ENCODE results near the gene FAM3B.

The FAM3B gene

GRCh38 chr21:41321211-41321907 lies 4.8 kb downstream of the FAM3B start:
- H3K9ac ChIP-seq (ENCODE audit: low read length) = no peak overlapping the region
- peaks cover 0 to 16% of the 10 kb centered on the region in 2 donors for H3K27me3 ChIP-seq (ENCODE audit: control insufficient read depth in 1 of 2, insufficient read depth in 2 of 2, low read length in 2 of 2)
- no peaks in the 10 kb centered on the region for H3K36me3 ChIP-seq (ENCODE audit: insufficient read depth, low read length)
- H3K4me1 ChIP-seq (ENCODE audit: insufficient read depth, low read length) = no peaks in the 10 kb centered on the region
- no peak overlapping the region for H3K4me3 ChIP-seq (ENCODE audit: low read depth in 1 of 2, low read length in 2 of 2)
- H3K9me3 ChIP-seq (ENCODE audit: low read length) = no peaks in the 10 kb centered on the region
- no peak overlapping the region for H3K27ac ChIP-seq (ENCODE audit: low read depth, low read length)

DNA sequence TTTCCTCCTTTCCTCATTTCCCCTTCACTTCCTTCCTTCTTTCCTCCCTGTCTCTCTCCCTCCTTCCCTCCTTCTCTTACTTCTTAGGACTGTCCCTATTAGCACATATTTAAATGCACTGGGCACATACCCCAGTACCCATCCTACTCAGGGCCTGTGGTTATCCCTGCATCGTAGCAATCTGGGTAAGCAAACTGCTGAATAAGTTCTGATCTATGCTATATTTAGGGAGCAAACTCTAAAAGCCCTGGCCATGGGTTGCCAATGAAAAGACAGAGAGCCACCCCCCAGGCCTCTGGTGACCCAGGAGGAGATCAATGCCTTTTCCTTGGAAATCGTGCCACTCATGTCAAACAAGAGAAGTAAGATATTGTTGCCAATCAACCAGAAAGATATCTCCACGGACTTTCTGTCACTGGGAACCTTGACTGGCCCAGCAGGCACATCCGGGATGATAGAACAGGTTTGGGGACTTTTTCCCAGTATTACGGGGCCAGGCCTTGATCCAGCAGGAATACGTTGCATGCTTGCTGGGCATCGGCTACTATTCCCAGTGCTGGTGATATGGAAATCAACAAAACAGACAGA lies 5.4 kb downstream of the FAM3B start:
- no peaks in the 10 kb centered on the region for H3K36me3 ChIP-seq (ENCODE audit: insufficient read depth, low read length)
- H3K27ac ChIP-seq (ENCODE audit: low read depth, low read length) = no peak overlapping the region
- H3K9me3 ChIP-seq (ENCODE audit: low read length) = no peaks in the 10 kb centered on the region
- H3K4me1 ChIP-seq (ENCODE audit: insufficient read depth, low read length) = no peaks in the 10 kb centered on the region
- peaks cover 0 to 10% of the 10 kb centered on the region in 2 donors for H3K27me3 ChIP-seq (ENCODE audit: control insufficient read depth in 1 of 2, insufficient read depth in 2 of 2, low read length in 2 of 2)
- no peak overlapping the region for H3K4me3 ChIP-seq (ENCODE audit: low read depth in 1 of 2, low read length in 2 of 2)
- H3K9ac ChIP-seq (ENCODE audit: low read length) = no peak overlapping the region

DNA sequence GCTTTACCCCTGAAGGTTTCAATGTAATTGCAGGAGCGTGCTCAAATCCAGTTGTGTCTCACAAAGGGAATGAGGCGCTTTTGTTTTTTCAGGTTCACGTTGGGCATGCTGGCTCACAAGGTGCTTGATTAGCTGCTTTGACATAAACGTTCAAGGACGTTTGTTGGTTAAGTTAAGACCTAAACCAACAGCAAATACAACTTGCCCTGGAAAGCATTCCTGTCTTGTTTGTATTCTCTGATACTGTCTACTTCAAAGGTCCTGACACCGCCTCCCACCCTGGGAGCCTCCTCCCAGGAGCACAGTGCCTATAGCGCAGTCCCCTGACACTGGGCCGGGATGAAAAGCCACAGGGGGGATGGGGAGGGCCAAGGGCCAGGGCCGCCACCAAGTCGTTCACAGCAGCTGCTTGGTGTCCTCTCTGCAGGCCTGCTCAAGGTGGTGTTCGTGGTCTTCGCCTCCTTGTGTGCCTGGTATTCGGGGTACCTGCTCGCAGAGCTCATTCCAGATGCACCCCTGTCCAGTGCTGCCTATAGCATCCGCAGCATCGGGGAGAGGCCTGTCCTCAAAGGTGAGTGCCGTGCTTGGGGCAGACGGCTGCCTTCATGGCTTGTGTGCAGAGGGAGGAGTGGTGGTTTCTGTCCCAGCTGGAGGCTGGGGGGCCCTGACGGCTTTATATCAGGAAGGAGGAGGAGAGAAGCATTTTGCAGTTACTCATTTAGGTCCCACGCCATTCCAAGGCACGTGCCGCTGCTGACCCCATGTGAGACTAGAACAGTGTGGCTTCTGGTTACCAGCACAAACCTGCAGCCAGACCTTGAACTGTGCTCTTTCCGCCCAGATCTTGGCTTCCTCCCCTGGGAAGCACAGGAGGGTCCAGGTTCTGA lies 6.1 kb downstream of the FAM3B start:
- Histone ChIP-seq H3K27ac (ENCODE audit: low read depth, low read length) (no peak overlapping the region), H3K36me3 (ENCODE audit: insufficient read depth, low read length) (no peaks in the 10 kb centered on the region), H3K9me3 (ENCODE audit: low read length) (no peaks in the 10 kb centered on the region), H3K27me3 (ENCODE audit: control insufficient read depth in 1 of 2, insufficient read depth in 2 of 2, low read length in 2 of 2) (peaks cover 0 to 4% of the 10 kb centered on the region in 2 donors), H3K9ac (ENCODE audit: low read length) (no peak overlapping the region), H3K4me3 (ENCODE audit: low read depth in 1 of 2, low read length in 2 of 2) (no peak overlapping the region), H3K4me1 (ENCODE audit: insufficient read depth, low read length) (no peaks in the 10 kb centered on the region)

GRCh38 chr21:41325138-41325912 lies 8.7 kb downstream of the FAM3B start:
- Histone ChIP-seq H3K36me3 (ENCODE audit: insufficient read depth, low read length) (no peaks in the 10 kb centered on the region), H3K4me1 (ENCODE audit: insufficient read depth, low read length) (no peaks in the 10 kb centered on the region), H3K9me3 (ENCODE audit: low read length) (no peaks in the 10 kb centered on the region), H3K9ac (ENCODE audit: low read length) (no peak overlapping the region), H3K27me3 (ENCODE audit: control insufficient read depth in 1 of 2, insufficient read depth in 2 of 2, low read length in 2 of 2) (no peaks in the 10 kb centered on the region), H3K27ac (ENCODE audit: low read depth, low read length) (no peak overlapping the region), H3K4me3 (ENCODE audit: low read depth in 1 of 2, low read length in 2 of 2) (no peak overlapping the region)

DNA sequence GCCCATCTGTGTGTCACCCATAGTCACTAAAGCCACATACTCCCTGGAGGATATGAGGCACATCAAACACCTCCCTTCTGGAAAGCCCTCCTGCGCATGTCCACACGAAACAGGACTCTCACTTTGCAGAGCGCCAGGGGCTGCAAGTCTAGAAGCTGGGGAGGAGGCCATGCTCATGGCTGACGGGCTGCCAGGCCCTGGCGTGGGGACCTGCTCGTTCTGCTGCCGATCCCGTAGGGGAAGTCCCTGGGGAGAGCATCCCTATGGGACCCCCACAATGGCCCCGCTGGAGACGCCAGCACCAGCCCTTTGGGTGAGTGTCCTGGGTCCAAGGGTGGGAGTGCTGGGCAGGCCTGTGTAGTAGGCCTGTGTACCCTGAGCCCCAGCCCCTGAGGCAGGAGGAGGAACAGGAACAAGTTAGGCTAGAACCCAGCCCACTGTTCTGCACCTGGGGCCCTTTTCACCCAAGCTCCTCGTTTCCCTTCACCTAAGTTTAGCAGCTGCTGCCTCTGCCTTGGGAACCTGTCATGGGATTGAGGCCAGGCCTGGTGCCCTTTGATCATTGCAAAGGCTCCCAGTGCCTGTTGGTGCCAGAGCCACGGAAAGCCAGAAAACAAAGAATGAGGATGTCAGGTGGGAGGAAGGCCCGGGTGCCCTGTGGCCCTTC lies 9.9 kb downstream of the FAM3B start:
- no peaks in the 10 kb centered on the region for H3K27me3 ChIP-seq (ENCODE audit: control insufficient read depth in 1 of 2, insufficient read depth in 2 of 2, low read length in 2 of 2)
- no peaks in the 10 kb centered on the region for H3K9me3 ChIP-seq (ENCODE audit: low read length)
- H3K27ac ChIP-seq (ENCODE audit: low read depth, low read length) = no peak overlapping the region
- H3K4me1 ChIP-seq (ENCODE audit: insufficient read depth, low read length) = no peaks in the 10 kb centered on the region
- no peak overlapping the region for H3K9ac ChIP-seq (ENCODE audit: low read length)
- H3K4me3 ChIP-seq (ENCODE audit: low read depth in 1 of 2, low read length in 2 of 2) = no peak overlapping the region
- no peaks in the 10 kb centered on the region for H3K36me3 ChIP-seq (ENCODE audit: insufficient read depth, low read length)

- Histone ChIP-seq H3K27me3 (ENCODE audit: control insufficient read depth in 1 of 2, insufficient read depth in 2 of 2, low read length in 2 of 2) (no peaks in the 10 kb centered on the region), H3K27ac (ENCODE audit: low read depth, low read length) (no peak overlapping the region), H3K4me3 (ENCODE audit: low read depth in 1 of 2, low read length in 2 of 2) (no peak overlapping the region), H3K9me3 (ENCODE audit: low read length) (no peaks in the 10 kb centered on the region), H3K36me3 (ENCODE audit: insufficient read depth, low read length) (no peaks in the 10 kb centered on the region), H3K9ac (ENCODE audit: low read length) (no peak overlapping the region), H3K4me1 (ENCODE audit: insufficient read depth, low read length) (no peaks in the 10 kb centered on the region)
Measured at GRCh38 chr21:41327753-41328152, 11.2 kb downstream of the FAM3B start.

DNA sequence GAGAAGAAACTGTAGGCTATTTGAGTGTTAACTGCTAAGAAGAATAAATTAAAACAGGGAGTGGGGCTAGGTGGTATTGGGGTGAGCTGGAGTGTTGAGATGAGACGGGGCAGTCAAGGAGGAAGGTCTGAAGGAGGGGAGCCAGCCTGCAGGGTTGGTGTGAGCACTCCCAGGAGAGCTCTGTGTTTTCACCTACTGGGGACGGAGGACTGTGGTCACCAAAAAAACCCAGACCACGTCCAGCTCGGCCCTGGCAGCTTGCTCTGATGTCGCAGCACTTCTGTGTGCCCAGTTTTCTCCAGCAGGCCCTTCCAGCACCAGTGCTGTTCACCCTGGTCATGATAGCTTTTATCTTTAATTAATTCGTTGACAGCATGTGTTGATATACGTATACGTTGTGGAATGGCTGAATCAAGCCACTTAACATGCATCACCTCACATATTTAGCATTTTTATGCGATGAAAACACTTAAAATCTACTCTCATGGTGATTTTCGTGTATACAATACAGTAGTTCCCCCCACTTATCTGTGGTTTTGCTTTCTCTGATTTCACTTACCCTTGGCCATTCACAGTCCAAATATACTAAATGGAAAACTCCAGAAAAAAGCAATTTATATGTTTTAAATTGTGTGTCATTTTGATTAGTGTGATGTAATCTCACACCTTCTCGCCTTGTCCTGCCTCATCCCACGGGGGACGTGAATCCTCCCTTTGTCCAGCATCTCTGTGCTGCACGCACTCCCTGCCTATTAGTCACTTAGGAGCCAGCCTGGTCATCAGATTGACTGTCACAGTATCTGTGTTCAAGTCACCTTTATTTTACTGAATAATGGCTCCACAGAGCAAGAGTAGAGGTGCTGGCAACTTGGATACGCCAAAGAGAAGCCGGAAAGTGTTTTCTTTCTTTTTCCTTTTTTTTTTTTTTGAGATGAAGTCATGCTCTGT lies 12.3 kb downstream of the FAM3B start:
- no peak overlapping the region for H3K9ac ChIP-seq (ENCODE audit: low read length)
- no peaks in the 10 kb centered on the region for H3K9me3 ChIP-seq (ENCODE audit: low read length)
- no peaks in the 10 kb centered on the region for H3K4me1 ChIP-seq (ENCODE audit: insufficient read depth, low read length)
- no peaks in the 10 kb centered on the region for H3K36me3 ChIP-seq (ENCODE audit: insufficient read depth, low read length)
- H3K27ac ChIP-seq (ENCODE audit: low read depth, low read length) = no peak overlapping the region
- no peak overlapping the region for H3K4me3 ChIP-seq (ENCODE audit: low read depth in 1 of 2, low read length in 2 of 2)
- no peaks in the 10 kb centered on the region for H3K27me3 ChIP-seq (ENCODE audit: control insufficient read depth in 1 of 2, insufficient read depth in 2 of 2, low read length in 2 of 2)

GRCh38 chr21:41333752-41334151 lies 17.2 kb downstream of the FAM3B start:
- H3K27me3 ChIP-seq (ENCODE audit: control insufficient read depth in 1 of 2, insufficient read depth in 2 of 2, low read length in 2 of 2) = no peaks in the 10 kb centered on the region
- H3K4me1 ChIP-seq (ENCODE audit: insufficient read depth, low read length) = no peaks in the 10 kb centered on the region
- no peaks in the 10 kb centered on the region for H3K36me3 ChIP-seq (ENCODE audit: insufficient read depth, low read length)
- no peaks in the 10 kb centered on the region for H3K9me3 ChIP-seq (ENCODE audit: low read length)
- H3K9ac ChIP-seq (ENCODE audit: low read length) = no peak overlapping the region
- no peak overlapping the region for H3K4me3 ChIP-seq (ENCODE audit: low read depth in 1 of 2, low read length in 2 of 2)
- no peak overlapping the region for H3K27ac ChIP-seq (ENCODE audit: low read depth, low read length)

DNA sequence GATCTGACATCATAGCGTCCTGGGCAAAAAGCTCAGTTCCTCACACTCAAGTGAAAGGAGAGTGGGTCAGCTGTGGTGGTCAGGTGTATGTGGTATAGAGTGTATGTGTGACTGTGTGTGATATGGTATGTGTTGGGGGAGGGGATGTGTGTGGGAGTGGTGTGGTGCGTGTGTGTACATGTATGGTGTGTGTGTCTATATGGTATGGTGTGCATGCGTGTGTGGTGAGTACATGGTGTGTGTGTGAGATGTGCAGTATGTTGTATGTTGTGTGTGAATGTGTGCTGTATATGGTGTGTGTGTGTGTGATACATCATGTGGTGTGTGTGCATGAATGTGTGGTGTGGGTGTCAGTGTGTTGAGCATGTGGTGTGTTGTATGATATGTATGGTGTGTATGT lies 20.9 kb downstream of the FAM3B start:
- H3K9ac ChIP-seq (ENCODE audit: low read length) = no peak overlapping the region
- H3K9me3 ChIP-seq (ENCODE audit: low read length) = no peaks in the 10 kb centered on the region
- no peak overlapping the region for H3K4me3 ChIP-seq (ENCODE audit: low read depth in 1 of 2, low read length in 2 of 2)

DNA sequence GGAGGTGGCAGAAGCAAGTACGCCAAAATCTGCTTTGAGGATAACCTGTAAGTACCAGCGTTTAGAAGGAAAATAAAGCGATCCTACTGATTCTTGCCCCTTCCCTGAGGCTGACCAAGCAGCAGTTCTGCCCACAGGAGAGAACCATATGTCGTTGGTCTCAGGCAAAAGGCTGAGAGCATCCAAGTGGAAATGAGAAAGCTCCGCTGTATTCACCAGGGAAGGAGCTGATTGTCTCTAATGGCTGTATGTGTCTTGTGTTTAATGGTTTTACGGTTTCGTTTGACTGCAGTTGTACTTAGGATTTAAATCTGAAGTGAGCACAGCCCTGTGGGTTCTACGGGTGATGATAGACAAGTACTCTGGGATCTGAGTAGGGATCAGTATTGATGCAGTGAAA lies 21.9 kb downstream of the FAM3B start:
- Histone ChIP-seq H3K9me3 (ENCODE audit: low read length) (no peaks in the 10 kb centered on the region), H3K4me1 (ENCODE audit: insufficient read depth, low read length) (no peaks in the 10 kb centered on the region), H3K9ac (ENCODE audit: low read length) (no peak overlapping the region), H3K36me3 (ENCODE audit: insufficient read depth, low read length) (no peaks in the 10 kb centered on the region), H3K27ac (ENCODE audit: low read depth, low read length) (no peak overlapping the region), H3K27me3 (ENCODE audit: control insufficient read depth in 1 of 2, insufficient read depth in 2 of 2, low read length in 2 of 2) (no peaks in the 10 kb centered on the region), H3K4me3 (ENCODE audit: low read depth in 1 of 2, low read length in 2 of 2) (no peak overlapping the region)

More for the DNA sequence above, 20.9 kb downstream of the FAM3B start:
- Histone ChIP-seq H3K27me3 (ENCODE audit: control insufficient read depth in 1 of 2, insufficient read depth in 2 of 2, low read length in 2 of 2) (no peaks in the 10 kb centered on the region), H3K36me3 (ENCODE audit: insufficient read depth, low read length) (no peaks in the 10 kb centered on the region), H3K4me1 (ENCODE audit: insufficient read depth, low read length) (no peaks in the 10 kb centered on the region), H3K27ac (ENCODE audit: low read depth, low read length) (no peak overlapping the region)
